SK-N-SH (cell line): ENCODE measurements around the gene SPIB. TPM values are rescaled to one million over a fixed set of nuclear protein-coding genes. Genes with fewer than 3 reads are reported as not detected.

Source experiments
- CTCF ChIA-PET: fragments of 300-600, 350-600 bp; formaldehyde crosslinking; extraction: SDS; loops from one replicate; lab custom pipeline; 2021; lab: Yijun Ruan, JAX
- POLR2A ChIA-PET: fragments of 350-600 bp; sonication (Branson Sonifier 250); formaldehyde crosslinking; extraction: SDS; loops from one replicate; lab custom pipeline; 2020; ENCODE audit warnings: antibody characterized with exemption, inconsistent platforms; lab: Yijun Ruan, JAX
- DNase-seq: peaks from one replicate; pipeline ENCODE4 v3.0.0; 2012
- H2AFZ ChIP-seq: fragments of 200-600 bp; sonication (generic); 2 replicates; pipeline ENCODE4 v1.8.1; 2016; ENCODE audit warnings: antibody characterized with exemption, mild to moderate bottlenecking, low read depth
- H3F3A ChIP-seq: fragments of 200-600 bp; sonication (generic); replicated peaks from 2 replicates; pipeline ENCODE3; 2016; ENCODE audit warnings: antibody characterized with exemption, mild to moderate bottlenecking; ENCODE audit not compliant: insufficient read depth
- H3K27ac ChIP-seq, 2 experiments: fragments of 200-500 bp in 1 of 2; fragments of 200-600 bp in 1 of 2; sonication (Bioruptor generic) in 1 of 2; sonication (generic), shearing (Covaris generic) in 1 of 2; 2 replicates each; pipeline versions ENCODE4 v1.5.1 to v1.6.1; 2014 to 2016; ENCODE audit warnings: low read depth in 2 of 2, inconsistent platforms in 1 of 2, low read length in 1 of 2, mild to moderate bottlenecking in 1 of 2, mixed read lengths in 1 of 2
- H3K27me3 ChIP-seq: fragments of 200-600 bp; sonication (generic), shearing (Covaris generic); 2 replicates; pipeline ENCODE4 v1.6.1; 2016; ENCODE audit warnings: mixed run types; ENCODE audit not compliant: insufficient read depth
- H3K36me3 ChIP-seq, 2 experiments: fragments of 200-500 bp in 1 of 2; fragments of 200-600 bp in 1 of 2; sonication (Bioruptor generic) in 1 of 2; sonication (generic) in 1 of 2; replicated peaks in 1 of 2; 2 replicates each; pipeline versions ENCODE3 to v1.5.1; 2014 to 2016; ENCODE audit warnings: low read length in 1 of 2, mild to moderate bottlenecking in 1 of 2; ENCODE audit not compliant: insufficient read depth in 2 of 2, control insufficient read depth in 1 of 2
- H3K4me1 ChIP-seq, 2 experiments: fragments of 200-500 bp in 1 of 2; fragments of 200-600 bp in 1 of 2; sonication (Bioruptor generic) in 1 of 2; sonication (generic), shearing (Covaris generic) in 1 of 2; 2 replicates each; pipeline versions ENCODE4 v1.5.1 to v1.6.1; 2014 to 2016; ENCODE audit warnings: low read depth in 1 of 2, low read length in 1 of 2, mixed run types in 1 of 2; ENCODE audit not compliant: insufficient read depth in 2 of 2, control insufficient read depth in 1 of 2
- H3K4me2 ChIP-seq: fragments of 200-600 bp; sonication (generic), shearing (Covaris generic); 2 replicates; pipeline ENCODE4 v1.6.1; 2017; ENCODE audit warnings: mixed run types
- H3K4me3 ChIP-seq, 2 experiments: fragments of 200-500 bp in 1 of 2; fragments of 200-600 bp in 1 of 2; sonication (Bioruptor generic) in 1 of 2; sonication (generic), shearing (Covaris generic) in 1 of 2; 2 replicates each; pipeline versions ENCODE4 v1.5.1 to v1.8.1; 2014 to 2016; ENCODE audit warnings: low read depth in 2 of 2, inconsistent platforms in 1 of 2, low read length in 1 of 2, mild to moderate bottlenecking in 1 of 2, mixed read lengths in 1 of 2, moderate library complexity in 1 of 2
- H3K79me2 ChIP-seq: fragments of 200-600 bp; sonication (generic); 2 replicates; pipeline ENCODE4 v1.8.1; 2017; ENCODE audit warnings: mild to moderate bottlenecking; ENCODE audit not compliant: insufficient read depth
- H3K9ac ChIP-seq: fragments of 200-600 bp; sonication (generic); 2 replicates; pipeline ENCODE4 v1.6.1; 2017; ENCODE audit warnings: mixed run types
- H3K9me2 ChIP-seq: fragments of 200-600 bp; sonication (generic); 2 replicates; pipeline ENCODE4 v1.6.1; 2017; ENCODE audit warnings: mixed run types
- H3K9me3 ChIP-seq: fragments of 200-600 bp; sonication (generic); 2 replicates; pipeline ENCODE4 v1.6.1; 2017; ENCODE audit warnings: mixed run types, mild to moderate bottlenecking, moderate library complexity
- H4K20me1 ChIP-seq: fragments of 200-600 bp; sonication (generic); 2 replicates; pipeline ENCODE4 v1.6.1; 2017; ENCODE audit warnings: mild to moderate bottlenecking, mixed run types; ENCODE audit not compliant: insufficient read depth
- CTCF ChIP-seq: fragments of 200-600 bp; sonication (generic); IDR thresholded peaks from 2 replicates; pipeline ENCODE4 v1.6.1; 2017; ENCODE audit warnings: antibody characterized with exemption, mild to moderate bottlenecking, moderate library complexity
- ELF1 ChIP-seq: IDR thresholded peaks from 2 replicates; pipeline ENCODE4 v1.4.0; 2012
- EP300 ChIP-seq, 2 experiments: IDR thresholded peaks; 2 replicates each; pipeline versions ENCODE4 v1.4.0 to v1.6.1; 2012; ENCODE audit warnings: borderline replicate concordance in 1 of 2, low read depth in 1 of 2, low read length in 1 of 2
- EZH2phosphoT487 ChIP-seq: fragments of 200-600 bp; sonication (generic); IDR thresholded peaks from 2 replicates; pipeline ENCODE4 v1.6.1; 2017; ENCODE audit warnings: low read depth, mixed run types, mild to moderate bottlenecking, antibody characterized with exemption, moderate library complexity, borderline replicate concordance
- FOXJ3 ChIP-seq: sonication (generic); formaldehyde crosslinking; IDR thresholded peaks from 2 replicates; pipeline ENCODE4 v1.5.1; 2020; ENCODE audit warnings: mild to moderate bottlenecking, missing genetic modification reagents
- FOXM1 ChIP-seq: IDR thresholded peaks from 2 replicates; pipeline ENCODE4 v1.4.0; 2012; ENCODE audit warnings: low read depth, mild to moderate bottlenecking
- GABPA ChIP-seq: IDR thresholded peaks from 2 replicates; pipeline ENCODE4 v1.4.0; 2012; ENCODE audit warnings: low read depth, mild to moderate bottlenecking
- GATA2 ChIP-seq: sonication (generic); formaldehyde crosslinking; IDR thresholded peaks from 2 replicates; pipeline ENCODE4 v1.5.0; 2020; ENCODE audit warnings: mild to moderate bottlenecking, missing genetic modification reagents
- MAX ChIP-seq: IDR thresholded peaks from 2 replicates; pipeline ENCODE4 v1.4.0; 2012; ENCODE audit warnings: low read depth
- NFIC ChIP-seq: IDR thresholded peaks from 2 replicates; pipeline ENCODE4 v1.4.0; 2012; ENCODE audit warnings: borderline replicate concordance
- RCOR1 ChIP-seq: fragments of 150-350 bp; IDR thresholded peaks from 2 replicates; pipeline ENCODE4 v1.6.1; 2017; ENCODE audit warnings: antibody characterized with exemption, low read length
- RXRA ChIP-seq: IDR thresholded peaks from 2 replicates; pipeline ENCODE4 v1.4.0; 2012; ENCODE audit warnings: low read depth, mild to moderate bottlenecking, borderline replicate concordance
- SMC3 ChIP-seq: IDR thresholded peaks from 2 replicates; pipeline ENCODE4 v1.6.1; 2012; ENCODE audit warnings: low read depth, low read length, improper control_type of control experiment
- TAF1 ChIP-seq: IDR thresholded peaks from 2 replicates; pipeline ENCODE4 v1.6.1; 2012; ENCODE audit warnings: low read depth, mild to moderate bottlenecking, low read length, moderate library complexity, borderline replicate concordance
- USF1 ChIP-seq: IDR thresholded peaks from 2 replicates; pipeline ENCODE4 v1.4.0; 2012; ENCODE audit warnings: low read depth, borderline replicate concordance
- YY1 ChIP-seq: IDR thresholded peaks from 2 replicates; pipeline ENCODE4 v1.4.0; 2012; ENCODE audit warnings: low read depth, mild to moderate bottlenecking
- ZBTB33 ChIP-seq: IDR thresholded peaks from 2 replicates; pipeline ENCODE4 v1.4.0; 2012; ENCODE audit warnings: low read depth, borderline replicate concordance
- WGBS: methylation state at CpG from one replicate; pipeline ENCODE4 v1.1.6; 2017; ENCODE audit warnings: low lambda C conversion rate; 5-methylcytosine and 5-hydroxymethylcytosine counted together
- polyA plus RNA-seq, 3 experiments: library from polyadenylated mRNA; depleted of rRNA; stranded (reverse); fragments of >200 nt; gene quantifications; 2 replicates each; pipeline ENCODE4 v1.2.3, GENCODE V29; 2012

SPIB gene
- polyA plus RNA-seq, 1 of the 3 experiments (the other 2 are of a cell fraction): not detected

- Histone ChIP-seq H3K27ac (no peak overlapping the region), H3K4me1 (peaks cover 0 to 2% of the 10 kb centered on the region in 2 experiments; a peak in 2 of 4 replicates), H3K36me3 (peaks cover 17 to 60% of the 10 kb centered on the region in 2 experiments), H3F3A (peaks cover 24% of the 10 kb centered on the region), H2AFZ (no peak overlapping the region), H4K20me1 (peaks cover 17% of the 10 kb centered on the region), H3K9me3 (no peaks in the 10 kb centered on the region), H3K4me2 (no peak overlapping the region), H3K9ac (no peak overlapping the region), H3K27me3 (no peaks in the 10 kb centered on the region), H3K79me2 (peaks cover 6% of the 10 kb centered on the region), H3K9me2 (no peaks in the 10 kb centered on the region), H3K4me3 (no peak overlapping the region)
- TF ChIP-seq EZH2phosphoT487 (no peak), YY1 (no peak), ZBTB33 (no peak), RXRA (no peak), FOXJ3 (CRISPR knock-in tag) (no peak), MAX (no peak), GABPA (no peak)
- no peak for DNase-seq
- 98% methylated on average over 26 of the region's 36 CpGs for whole genome bisulfite sequencing
- POLR2A ChIA-PET: no interaction called here
- CTCF ChIA-PET: interaction anchor here (1.1 to 1.5 kb wide), 3 partner anchors 9 to 83 kb away, joined by 3 to 5 read pairs (median 3); no protein-coding TSS in a partner anchor
These were observed 40.4 kb upstream of the SPIB start for GRCh38 chr19:50378169-50378862.

GRCh38 chr19:50378863-50379236, 39.9 kb upstream of the SPIB start:
- Histone ChIP-seq H3F3A (peaks cover 29% of the 10 kb centered on the region), H3K79me2 (peaks cover 6% of the 10 kb centered on the region), H3K27ac (no peak overlapping the region), H3K9me3 (no peaks in the 10 kb centered on the region), H3K9ac (no peak overlapping the region), H4K20me1 (peaks cover 17% of the 10 kb centered on the region), H3K4me1 (peaks cover 0 to 6% of the 10 kb centered on the region in 2 experiments; a peak in 2 of 4 replicates), H3K27me3 (no peaks in the 10 kb centered on the region), H3K9me2 (no peaks in the 10 kb centered on the region), H3K36me3 (peaks cover 17 to 60% of the 10 kb centered on the region in 2 experiments), H3K4me3 (no peak overlapping the region), H2AFZ (no peak overlapping the region), H3K4me2 (no peak overlapping the region)
- no peak for TF ChIP-seq EZH2phosphoT487
- no peak for TF ChIP-seq GATA2 (CRISPR knock-in tag)
- TF ChIP-seq RCOR1: no peak
- no peak for TF ChIP-seq YY1
- no peak for TF ChIP-seq SMC3
- no peak for TF ChIP-seq FOXM1
- no peak for TF ChIP-seq GABPA
- TF ChIP-seq EP300 (IDR thresholded peaks at IDR 0.05; ENCODE audit: borderline replicate concordance in 1 of 2, low read depth in 1 of 2, low read length in 1 of 2): no peak
- TF ChIP-seq FOXJ3 (CRISPR knock-in tag): no peak
- no peak for TF ChIP-seq NFIC
- TF ChIP-seq TAF1: no peak
- TF ChIP-seq ELF1: no peak
- no peak for TF ChIP-seq RXRA
- TF ChIP-seq CTCF: no peak
- TF ChIP-seq USF1: no peak
- no peak for DNase-seq
- CTCF ChIA-PET: interaction anchor here (1.1 to 1.4 kb wide), 2 partner anchors 22 to 82 kb away, joined by 3 read pairs; no protein-coding TSS in a partner anchor
- POLR2A ChIA-PET: no interaction called here
- 81% methylated on average over 4 of the region's 10 CpGs for WGBS
